Nucleus accumbens (tissue), 56 donors: ENCODE measurements around the gene ADAMTSL3.

Experiments
- DNase-seq, 56 donors: peaks; one replicate each; lab custom pipeline; 2025; lab: John Stamatoyannopoulos, UW

The ADAMTSL3 gene

DNA sequence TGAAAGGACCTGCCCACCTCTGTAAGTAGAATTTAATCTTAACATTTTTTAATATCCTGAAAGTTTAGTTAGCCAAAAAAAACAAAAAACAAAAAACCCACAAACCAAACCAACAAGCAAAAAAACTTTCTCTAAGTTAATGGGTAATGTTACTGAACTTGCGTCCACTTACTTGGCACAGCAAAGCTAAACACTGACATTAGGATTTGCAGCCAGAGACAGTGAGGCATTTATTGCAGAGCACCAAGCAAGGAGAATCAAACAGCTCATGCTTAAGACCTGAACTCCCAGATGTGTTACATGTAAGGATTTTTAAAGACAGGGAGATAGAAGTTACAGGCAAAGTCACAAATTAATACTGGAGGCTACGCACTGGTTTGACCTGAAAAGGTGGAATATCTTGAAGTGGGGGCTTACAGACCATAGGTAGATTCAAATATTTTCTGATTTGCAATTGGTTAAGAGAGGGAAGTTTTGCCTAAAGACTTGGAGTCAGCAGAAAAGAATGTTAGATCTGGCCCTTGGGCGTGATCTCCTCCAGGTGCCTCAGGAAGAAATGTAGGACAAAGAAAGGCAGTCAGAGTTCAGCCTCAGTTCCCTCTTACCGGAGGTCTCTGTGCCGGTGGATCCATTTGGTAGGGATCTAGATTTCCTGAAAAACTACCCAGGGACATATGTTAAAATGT, 205.0 kb downstream of the ADAMTSL3 start:
- DNase-seq = no peak

- DNase-seq = no peak
These were observed 212.8 kb downstream of the ADAMTSL3 start for GRCh38 chr15:83866692-83867091.

DNA sequence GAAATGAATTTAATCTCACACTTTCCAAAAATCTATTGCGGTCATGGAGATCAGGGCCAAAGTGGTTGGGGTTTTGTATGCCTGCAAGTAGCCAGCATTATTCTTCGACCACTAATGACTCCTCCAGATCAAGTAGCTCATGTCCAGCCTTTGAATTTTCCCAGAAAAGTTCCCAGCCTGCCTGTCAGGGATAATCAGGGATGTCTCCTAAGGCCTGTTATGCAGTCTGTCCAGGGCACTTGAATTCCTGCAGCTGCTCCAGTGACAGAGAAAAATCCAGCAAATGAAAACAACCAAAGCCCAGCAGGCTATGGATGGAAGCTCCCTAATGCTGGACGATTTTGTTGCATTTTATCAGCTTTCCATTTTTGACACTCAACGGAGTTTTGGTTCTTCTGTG, 215.4 kb downstream of the ADAMTSL3 start:
- DNase-seq = no peak

DNA sequence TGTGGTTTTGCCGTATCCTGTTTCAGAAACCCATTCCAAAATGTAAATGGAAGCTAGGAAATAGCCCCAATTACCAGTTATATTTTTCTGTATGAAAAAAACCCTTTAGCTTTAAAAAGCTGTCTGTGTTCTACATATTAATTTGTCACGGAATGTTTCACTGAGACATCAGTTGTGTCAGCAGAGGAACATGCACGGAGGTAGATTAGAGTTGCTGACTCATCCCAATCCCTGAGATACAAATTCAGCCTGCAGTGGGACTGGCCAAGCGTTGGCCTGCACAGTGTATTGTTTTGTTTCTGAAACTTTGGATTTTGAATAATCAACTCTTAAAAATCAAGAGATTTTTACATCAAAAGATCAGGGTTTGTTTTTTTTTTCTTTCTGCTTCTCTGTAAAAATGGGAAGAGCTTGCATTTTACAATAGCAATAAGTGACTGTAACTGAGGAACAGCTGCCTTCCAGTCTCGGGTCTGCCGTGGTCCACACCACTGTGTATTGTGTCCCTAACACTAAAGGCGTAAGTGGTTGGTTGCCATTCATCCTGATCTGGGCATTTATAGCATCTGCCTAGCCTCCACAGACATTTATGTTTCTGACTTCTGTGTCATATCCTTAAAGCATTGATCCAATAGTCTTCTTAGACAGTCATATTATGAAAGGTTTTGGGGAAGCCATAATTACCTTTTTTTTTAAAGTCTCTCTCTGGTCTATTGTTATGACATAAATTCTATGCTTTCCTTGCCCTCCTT, 218.1 kb downstream of the ADAMTSL3 start:
- peak in 10 of 56 donors; percentile 2 to 19 (median 4) for DNase-seq

DNA sequence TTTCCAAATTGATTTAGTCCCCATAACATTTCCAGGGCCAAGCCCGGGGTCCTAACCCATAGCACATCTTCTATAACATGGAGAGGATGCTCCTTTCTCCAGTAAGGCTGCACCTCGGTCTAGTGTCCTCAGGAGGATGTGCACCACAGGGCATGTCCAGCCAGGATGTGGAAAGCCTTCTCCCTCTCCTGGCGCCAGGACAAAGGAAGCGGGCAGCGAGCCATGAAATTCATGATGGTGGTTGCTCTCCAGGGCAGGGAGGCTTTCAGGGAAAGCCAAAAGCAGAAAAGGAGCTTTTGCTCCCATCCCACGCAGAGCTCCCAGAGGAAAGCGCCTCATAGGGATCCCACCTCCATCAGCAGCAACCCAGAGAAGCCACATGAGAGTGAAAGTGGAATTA, 220.0 kb downstream of the ADAMTSL3 start:
- peak in 1 of 56 donors; percentile 7 for DNase-seq

DNA sequence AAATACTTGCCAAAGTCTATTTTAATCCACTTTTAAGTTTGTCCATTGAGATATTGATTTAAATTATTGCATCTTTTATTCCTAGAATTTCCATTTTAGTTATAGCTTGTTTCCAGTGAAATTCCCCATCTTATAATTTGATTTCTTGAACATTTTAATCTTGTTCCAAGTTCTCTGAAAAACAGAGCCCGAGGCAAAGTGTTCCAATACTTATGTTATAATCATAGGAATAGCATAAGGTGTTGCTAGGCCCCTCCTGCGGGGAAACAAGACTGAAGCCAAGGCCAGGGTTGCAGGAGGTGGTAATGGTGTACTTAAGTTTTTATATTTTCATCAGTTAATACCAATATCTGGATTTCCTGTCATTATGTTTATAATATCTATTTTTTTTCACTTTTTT, 226.6 kb downstream of the ADAMTSL3 start:
- DNase-seq = no peak

DNA sequence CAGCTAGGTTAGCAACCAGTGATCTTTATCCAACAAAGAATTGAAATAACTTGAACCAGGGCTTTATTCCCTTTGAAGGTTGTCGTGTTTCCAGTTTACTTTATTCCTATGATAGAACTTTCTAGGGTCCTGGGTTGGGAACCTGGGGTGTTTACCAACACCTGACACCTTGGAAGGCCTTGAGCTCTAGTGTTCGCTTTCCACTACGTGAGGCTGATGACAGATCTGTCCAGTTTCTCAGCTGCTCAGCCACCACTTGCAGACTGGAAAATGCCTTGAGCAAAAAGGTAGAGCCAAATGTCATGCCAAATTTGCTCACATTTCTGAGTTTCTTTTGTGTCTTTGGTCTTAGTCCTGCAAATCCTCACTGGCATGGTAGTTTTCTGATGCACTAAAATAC, 227.2 kb downstream of the ADAMTSL3 start:
- no peak for DNase-seq

- no peak for DNase-seq
These were observed 232.4 kb downstream of the ADAMTSL3 start for GRCh38 chr15:83886321-83886720.

DNA sequence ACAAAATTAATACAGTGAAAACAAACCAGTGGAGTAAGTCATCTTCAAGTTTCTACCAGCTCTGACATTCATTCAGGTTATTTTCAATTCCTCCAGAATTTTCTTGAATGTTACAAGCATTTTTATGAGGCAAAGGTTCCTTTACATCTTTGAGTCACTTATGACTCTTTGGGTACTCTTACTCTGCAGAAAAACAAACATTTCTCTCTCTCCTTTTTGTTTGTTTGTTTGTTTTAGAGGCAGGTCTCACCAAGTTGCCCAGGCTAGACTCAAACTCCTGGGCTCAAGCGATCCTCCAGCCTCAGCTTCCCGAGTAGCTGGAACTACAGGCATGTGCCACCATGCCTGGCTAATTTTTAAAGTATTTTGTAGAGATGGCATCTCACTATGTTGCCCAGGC, 233.5 kb downstream of the ADAMTSL3 start:
- DNase-seq = no peak

DNA sequence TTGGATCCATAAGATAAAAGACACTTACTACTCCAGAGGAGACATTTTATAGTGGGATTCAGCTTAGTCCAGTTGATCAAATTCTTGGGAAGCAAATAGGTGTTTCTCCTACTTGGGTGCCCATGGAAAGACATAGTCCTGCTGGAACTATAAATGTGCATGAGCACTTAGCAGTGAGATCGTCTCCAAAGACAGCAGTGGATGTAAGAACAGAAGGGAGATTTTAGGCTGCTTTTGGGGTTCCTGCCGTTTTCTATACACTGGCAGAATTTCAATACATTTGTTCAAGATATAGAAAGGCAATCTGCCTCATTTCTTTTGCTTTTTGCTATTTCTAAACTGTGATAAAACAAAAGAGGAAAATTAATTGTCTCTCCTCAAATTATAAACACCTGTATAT, 234.0 kb downstream of the ADAMTSL3 start:
- DNase-seq = no peak

DNA sequence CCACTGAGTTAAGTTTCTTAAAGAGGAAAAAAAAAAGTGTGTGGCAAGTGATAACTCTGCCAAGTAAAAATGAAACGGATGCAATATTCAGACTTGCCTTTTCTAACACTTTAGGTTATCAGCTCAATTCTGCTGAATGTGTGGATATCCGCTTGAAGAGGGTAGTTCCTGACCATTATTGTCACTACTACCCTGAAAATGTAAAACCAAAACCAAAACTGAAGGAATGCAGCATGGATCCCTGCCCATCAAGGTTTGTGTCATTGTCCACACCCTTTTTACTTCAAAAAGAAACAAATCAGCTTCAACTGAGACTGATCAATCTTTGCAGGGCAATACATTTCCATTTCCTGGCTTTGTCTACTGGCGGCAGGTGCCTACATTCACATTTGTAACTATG, 236.1 kb downstream of the ADAMTSL3 start:
- DNase-seq = no peak

DNA sequence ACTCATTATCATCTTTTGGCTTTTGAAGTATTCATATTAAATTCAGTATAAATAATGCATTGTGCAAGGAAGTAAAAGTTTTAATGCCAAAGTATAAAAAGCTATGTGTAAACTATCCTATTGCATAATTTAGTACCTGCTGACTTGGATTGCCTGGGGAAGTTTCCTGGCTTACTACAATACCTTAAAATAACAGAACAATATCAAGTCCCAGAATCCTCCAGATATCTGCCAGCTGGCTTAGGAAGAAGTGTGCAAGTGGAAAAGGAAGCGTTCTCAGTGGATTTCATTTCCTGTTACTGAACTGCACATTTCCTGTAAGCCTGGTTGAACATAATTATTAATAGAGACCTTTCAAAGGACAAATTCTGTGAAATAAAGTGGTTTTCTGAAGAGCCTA, 236.7 kb downstream of the ADAMTSL3 start:
- DNase-seq = no peak

DNA sequence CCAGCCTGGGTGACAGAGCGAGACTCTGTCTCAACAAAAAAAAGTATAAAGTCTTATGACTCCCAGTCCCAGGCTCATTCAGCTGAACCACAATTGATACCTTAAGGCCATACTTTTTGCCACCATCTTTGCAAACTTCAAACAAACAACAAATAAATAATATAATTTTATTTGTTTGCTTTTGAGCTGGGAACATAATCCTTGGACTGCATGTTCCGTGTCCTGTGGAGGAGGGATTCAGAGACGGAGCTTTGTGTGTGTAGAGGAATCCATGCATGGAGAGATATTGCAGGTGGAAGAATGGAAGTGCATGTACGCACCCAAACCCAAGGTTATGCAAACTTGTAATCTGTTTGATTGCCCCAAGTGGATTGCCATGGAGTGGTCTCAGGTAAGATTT, 238.6 kb downstream of the ADAMTSL3 start:
- DNase-seq = no peak

DNA sequence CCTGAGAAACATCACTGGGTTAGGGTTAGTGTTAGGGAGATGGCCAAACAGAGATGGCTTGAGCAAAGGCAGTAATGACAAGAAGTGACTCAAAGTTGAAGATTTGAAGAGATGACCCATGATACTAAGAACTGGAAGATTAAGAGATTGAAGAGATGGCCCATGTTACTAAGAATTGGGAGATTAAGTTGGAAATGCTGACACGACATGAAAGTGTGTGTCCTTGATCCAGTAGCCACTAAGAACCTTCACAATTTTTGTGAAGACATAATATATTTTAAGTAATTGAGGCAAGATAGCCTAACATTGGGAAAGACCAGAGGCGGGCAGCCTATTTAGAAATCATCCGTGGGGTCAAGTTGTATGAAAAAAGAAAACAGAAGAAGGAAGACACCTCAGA, 239.4 kb downstream of the ADAMTSL3 start:
- no peak for DNase-seq

DNA sequence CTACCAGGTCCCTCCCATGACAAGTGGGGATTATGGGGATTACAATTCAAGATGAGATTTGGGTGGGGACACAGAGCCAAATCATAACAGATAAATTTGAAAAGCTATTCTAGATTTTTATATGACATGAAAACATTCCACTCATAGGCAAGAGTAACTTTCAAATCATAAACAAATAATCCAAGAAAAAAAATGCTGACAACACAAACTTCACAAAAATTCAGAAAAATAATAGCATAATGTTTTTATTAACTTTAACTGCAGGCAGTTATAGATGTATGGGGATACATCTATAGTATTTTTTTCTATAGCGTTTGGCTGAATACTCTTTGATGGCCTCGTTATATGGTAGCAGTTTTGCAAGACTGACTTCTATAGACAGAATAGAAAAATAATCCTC, 243.1 kb downstream of the ADAMTSL3 start:
- DNase-seq = no peak

GRCh38 chr15:83898361-83898760, 244.4 kb downstream of the ADAMTSL3 start:
- no peak for DNase-seq

- no peak for DNase-seq
These were observed 245.7 kb downstream of the ADAMTSL3 start for GRCh38 chr15:83899670-83900069.

- DNase-seq = no peak
These were observed 250.5 kb downstream of the ADAMTSL3 start for GRCh38 chr15:83904107-83905040.

DNA sequence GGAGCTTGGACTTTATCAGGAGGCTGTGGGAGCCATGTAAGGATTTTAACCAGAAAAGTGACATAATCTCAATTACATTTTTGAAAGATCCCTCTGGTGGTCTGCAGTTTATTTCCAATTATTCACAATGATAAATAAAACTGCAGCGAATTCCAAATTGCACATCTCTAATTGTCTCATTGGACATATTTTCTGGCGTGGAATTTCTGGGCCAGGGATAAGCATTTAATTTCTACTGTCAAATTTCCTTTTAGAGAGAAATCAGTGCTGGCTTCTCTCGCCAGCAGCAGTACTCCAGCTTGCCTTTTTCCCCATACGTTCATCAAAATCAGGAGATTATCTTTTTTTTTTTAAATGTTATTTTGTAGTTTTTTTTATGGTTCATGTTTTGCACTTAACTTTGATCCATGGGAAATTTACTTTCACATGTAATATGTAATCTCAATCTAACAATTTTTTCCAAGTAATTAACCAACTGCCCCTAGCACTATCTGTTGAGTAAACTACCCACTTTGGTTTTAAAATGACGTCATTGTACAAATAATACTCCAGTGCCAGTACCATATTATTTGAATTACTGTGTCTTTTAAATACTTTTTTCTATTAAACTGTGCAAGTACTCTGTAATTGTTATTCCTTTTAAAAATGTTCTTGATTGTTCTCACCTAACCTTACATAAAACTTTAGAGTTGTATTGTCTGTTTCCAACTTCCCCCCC, 251.8 kb downstream of the ADAMTSL3 start:
- no peak for DNase-seq

GRCh38 chr15:83911345-83911744, 257.4 kb downstream of the ADAMTSL3 start:
- DNase-seq = no peak

- no peak for DNase-seq
These were observed 258.4 kb downstream of the ADAMTSL3 start for GRCh38 chr15:83912343-83912742.
